Bronchial epithelial cell (primary cell): ENCODE measurements around the gene CT45A8. TPM values are rescaled to one million over a fixed set of nuclear protein-coding genes. Genes with fewer than 3 reads are reported as not detected.
"Not testable (repeated sequence)": the region's sequence is repeated elsewhere in the genome, so short reads cannot be mapped to it uniquely, and the experiment has no call there.

Experiments
- DNase-seq: peaks from one replicate; pipeline ENCODE4 v3.0.0-alpha.2; 2010; ENCODE audit warnings: low read depth
- FAIRE-seq: peaks from 2 replicates; lab custom pipeline; 2011; peaks lifted over from hg19 to GRCh38; lab: Jason Lieb, UNC
- H3K27me3 ChIP-seq: 2 replicates; pipeline ENCODE4 v1.5.1; 2011; ENCODE audit warnings: low read length; ENCODE audit not compliant: control insufficient read depth, insufficient read depth
- H3K36me3 ChIP-seq: 2 replicates; pipeline ENCODE4 v1.5.1; 2011; ENCODE audit warnings: low read length; ENCODE audit not compliant: control insufficient read depth, insufficient read depth
- H3K4me3 ChIP-seq: 2 replicates; pipeline ENCODE4 v1.5.1; 2011; ENCODE audit warnings: mild to moderate bottlenecking, low read depth, low read length, control low read depth
- total RNA-seq: library from RNA; depleted of rRNA; stranded (reverse); fragments of >200 nt; gene quantifications from 2 replicates; pipeline ENCODE4 v1.2.1, GENCODE V29; 2014
- TF ChIP-seq, protein P1 (sequence below): IDR thresholded peaks from 2 replicates; pipeline ENCODE4 v1.5.1; 2011; ENCODE audit warnings: mild to moderate bottlenecking, moderate library complexity, low read length, control low read depth, inconsistent platforms; ENCODE audit not compliant: insufficient read depth, severe bottlenecking

Gene CT45A8, protein sequence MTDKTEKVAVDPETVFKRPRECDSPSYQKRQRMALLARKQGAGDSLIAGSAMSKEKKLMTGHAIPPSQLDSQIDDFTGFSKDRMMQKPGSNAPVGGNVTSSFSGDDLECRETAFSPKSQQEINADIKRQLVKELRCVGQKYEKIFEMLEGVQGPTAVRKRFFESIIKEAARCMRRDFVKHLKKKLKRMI
- not detected in 2 replicates for total RNA-seq

DNA sequence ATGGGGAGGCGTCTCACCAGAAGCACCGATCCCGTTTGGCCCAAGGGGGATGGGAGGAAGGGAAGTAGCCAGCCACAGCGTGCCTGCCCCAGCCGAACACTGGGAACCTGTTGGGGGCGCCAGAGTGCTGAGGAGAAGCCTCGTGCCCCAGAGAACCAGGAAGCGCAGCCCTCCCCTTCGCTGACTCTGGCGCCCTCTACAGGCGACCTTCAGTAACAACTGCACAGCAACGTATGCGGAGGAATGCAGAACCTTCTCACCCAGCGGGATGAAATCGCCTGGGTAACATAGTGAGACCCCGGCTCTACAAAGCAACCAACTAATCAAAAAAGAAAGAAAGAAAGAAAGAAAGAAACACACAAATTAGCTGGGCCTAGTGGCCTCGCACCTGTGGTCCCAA is at the start of gene CT45A8:
CT45A8 (minus strand) TSS at position 101 of the 400 bp plus-strand sequence. CDS start 3,755 bp downstream, outside the sequence.
- FAIRE-seq: not testable (repeated sequence)

DNA sequence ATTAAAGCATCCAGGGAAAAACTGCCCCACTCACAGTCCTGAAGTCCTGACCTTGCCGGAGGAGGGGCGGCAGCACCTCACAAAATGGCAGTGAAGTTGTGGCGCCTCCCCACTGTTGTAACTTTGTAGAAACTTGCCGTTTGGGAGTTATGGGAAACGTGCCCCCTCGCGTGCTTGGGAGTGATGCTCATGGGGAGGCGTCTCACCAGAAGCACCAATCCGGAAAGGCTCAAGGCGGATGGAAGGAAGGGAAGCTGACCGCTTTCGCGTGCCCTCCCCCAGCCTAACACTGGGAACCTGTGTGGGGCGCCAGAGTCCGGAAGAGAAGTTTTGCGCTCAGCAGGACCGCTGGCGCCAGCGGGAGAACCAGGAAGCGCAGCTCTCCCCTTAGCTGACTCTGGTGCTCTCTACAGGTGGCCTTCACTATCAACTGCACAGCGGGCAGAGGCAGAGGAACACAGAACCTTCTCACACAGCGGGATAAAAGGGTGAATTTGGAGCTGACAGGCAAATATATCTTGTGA is 39.0 kb upstream of the CT45A8 start, which contains the start of the genes CT45A10 and SAGE1:
CT45A10 (minus strand) TSS at position 151 of the 524 bp plus-strand sequence. CDS start 8,100 bp downstream, outside the sequence.
SAGE1 (plus strand) TSS at position 423 of the 524 bp plus-strand sequence. CDS start 2,527 bp downstream, outside the sequence.
- DNase-seq: no peak
- FAIRE-seq: no peak
- TF ChIP-seq, protein P1, sequence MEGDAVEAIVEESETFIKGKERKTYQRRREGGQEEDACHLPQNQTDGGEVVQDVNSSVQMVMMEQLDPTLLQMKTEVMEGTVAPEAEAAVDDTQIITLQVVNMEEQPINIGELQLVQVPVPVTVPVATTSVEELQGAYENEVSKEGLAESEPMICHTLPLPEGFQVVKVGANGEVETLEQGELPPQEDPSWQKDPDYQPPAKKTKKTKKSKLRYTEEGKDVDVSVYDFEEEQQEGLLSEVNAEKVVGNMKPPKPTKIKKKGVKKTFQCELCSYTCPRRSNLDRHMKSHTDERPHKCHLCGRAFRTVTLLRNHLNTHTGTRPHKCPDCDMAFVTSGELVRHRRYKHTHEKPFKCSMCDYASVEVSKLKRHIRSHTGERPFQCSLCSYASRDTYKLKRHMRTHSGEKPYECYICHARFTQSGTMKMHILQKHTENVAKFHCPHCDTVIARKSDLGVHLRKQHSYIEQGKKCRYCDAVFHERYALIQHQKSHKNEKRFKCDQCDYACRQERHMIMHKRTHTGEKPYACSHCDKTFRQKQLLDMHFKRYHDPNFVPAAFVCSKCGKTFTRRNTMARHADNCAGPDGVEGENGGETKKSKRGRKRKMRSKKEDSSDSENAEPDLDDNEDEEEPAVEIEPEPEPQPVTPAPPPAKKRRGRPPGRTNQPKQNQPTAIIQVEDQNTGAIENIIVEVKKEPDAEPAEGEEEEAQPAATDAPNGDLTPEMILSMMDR: no peak
- Histone ChIP-seq H3K4me3 (no peak within 1 kb of the TSS), H3K36me3 (no peaks in the 10 kb centered on the region), H3K27me3 (no peaks in the 10 kb centered on the region)

More for the DNA sequence above, at the start of gene CT45A8:
- DNase-seq, H3K36me3 ChIP-seq, H3K27me3 ChIP-seq, H3K4me3 ChIP-seq: not testable (repeated sequence)

DNA sequence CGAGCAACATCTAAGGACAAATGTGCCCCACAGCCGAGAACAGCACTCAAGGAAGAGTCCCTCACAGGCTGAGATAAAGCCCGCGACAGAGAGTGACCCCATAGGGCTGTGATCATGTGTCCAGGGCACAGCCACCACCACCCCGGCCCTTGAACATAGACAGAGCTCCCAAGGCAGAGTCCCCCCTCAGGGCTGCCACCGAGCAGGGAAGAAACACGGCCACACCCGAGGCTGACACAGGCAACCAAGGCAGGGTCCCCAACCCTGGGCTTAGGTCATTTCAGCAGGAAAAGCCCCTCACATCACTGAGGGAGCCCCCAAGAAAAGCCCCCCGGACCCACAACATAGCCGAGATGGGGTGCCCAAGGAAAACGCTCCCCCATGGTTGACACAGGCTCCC is 38.4 kb upstream of the CT45A8 start:
- Histone ChIP-seq H3K4me3 (no peak overlapping the region), H3K27me3 (no peaks in the 10 kb centered on the region), H3K36me3 (no peaks in the 10 kb centered on the region)
- TF ChIP-seq, protein P1: no peak
- no peak for DNase-seq
- FAIRE-seq: no peak

DNA sequence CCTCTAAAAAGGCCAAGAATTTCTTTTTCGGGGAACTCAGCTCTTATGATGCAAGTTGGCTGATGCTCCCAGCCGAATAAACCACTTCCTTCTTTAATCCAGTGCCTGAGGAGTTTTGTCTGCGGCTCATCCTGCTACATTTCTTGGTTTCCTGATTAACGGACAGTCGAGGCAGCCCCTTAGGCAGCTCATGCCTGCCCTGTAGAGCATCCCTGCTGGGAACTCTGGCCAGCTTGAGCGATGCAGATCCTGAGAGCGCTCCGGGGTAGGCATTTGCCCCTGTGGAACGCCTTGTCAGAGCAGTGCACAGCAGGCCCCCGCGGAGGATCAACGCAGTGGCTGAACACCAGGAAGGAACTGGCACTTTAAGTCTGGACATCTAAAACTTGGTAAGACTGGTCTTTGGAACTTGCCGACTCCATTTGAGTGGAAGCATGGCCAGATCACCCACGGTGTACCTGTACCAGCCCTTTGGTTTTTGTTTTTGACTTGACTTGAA is 35.8 kb upstream of the CT45A8 start:
- no peak for FAIRE-seq
- no peaks in the 10 kb centered on the region for H3K36me3 ChIP-seq
- TF ChIP-seq, protein P1: no peak
- DNase-seq: no peak
- no peaks in the 10 kb centered on the region for H3K27me3 ChIP-seq
- no peak overlapping the region for H3K4me3 ChIP-seq

DNA sequence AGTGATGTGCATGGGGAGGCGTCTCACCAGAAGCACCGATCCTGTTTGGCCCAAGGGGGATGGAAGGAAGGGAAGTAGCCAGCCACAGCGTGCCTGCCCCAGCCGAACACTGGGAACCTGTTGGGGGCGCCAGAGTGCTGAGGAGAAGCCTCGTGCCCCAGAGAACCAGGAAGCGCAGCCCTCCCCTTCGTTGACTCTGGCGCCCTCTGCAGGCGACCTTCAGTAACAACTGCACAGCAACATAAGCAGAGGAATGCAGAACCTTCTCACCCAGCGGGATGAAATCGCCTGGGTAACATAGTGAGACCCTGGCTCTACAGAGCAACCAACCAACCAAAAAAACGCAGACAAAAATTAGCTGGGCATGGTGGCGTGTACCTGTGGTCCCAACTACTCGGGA is 34.6 kb upstream of the CT45A8 start:
- not testable (repeated sequence) for FAIRE-seq, H3K4me3 ChIP-seq, H3K27me3 ChIP-seq, DNase-seq, H3K36me3 ChIP-seq

DNA sequence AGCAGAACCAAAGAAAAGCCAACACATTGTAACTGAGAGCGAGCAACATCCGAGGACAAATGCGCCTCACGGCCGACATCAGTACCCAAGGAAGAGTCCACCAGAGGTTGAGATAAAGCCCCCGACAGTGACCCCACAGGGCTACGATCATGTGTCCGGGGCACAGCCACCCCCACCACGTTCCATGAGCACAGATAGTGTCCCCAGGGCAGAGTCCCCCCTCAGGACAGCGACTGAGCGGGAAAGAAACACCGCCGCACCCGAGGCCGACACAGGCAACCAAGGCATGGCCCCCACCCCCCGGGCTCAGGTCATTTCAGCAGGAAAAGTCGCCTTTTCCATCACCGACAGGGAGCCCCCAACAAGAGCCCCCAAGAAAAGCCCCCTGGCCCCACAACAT is 33.9 kb upstream of the CT45A8 start:
- not testable (repeated sequence) for FAIRE-seq, H3K4me3 ChIP-seq, DNase-seq, H3K27me3 ChIP-seq, H3K36me3 ChIP-seq

DNA sequence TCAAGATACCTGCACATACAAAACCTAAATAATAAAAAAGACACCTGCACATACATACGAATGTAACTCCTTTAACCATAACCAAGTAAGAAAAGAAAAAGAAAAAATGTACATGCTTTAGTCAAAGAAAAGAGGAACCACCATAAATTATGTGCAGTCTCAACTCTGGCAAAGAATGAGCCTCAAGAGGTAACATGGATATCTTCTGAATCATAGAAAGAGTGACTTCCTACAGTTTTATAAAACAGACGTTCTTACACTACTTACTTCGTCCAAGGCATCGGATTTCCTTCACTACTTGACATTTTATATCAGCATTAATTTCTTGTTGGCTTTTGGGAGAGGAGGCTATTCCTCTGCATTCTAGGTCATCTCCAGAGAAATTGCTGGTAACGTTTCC is 28.4 kb upstream of the CT45A8 start:
- FAIRE-seq, H3K4me3 ChIP-seq, H3K36me3 ChIP-seq, H3K27me3 ChIP-seq, DNase-seq: not testable (repeated sequence)

DNA sequence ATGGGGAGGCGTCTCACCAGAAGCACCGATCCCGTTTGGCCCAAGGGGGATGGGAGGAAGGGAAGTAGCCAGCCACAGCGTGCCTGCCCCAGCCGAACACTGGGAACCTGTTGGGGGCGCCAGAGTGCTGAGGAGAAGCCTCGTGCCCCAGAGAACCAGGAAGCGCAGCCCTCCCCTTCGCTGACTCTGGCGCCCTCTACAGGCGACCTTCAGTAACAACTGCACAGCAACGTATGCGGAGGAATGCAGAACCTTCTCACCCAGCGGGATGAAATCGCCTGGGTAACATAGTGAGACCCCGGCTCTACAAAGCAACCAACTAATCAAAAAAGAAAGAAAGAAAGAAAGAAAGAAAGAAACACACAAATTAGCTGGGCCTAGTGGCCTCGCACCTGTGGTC is 17.4 kb upstream of the CT45A8 start, which contains the start of gene CT45A9:
CT45A9 (minus strand) TSS at position 101 of the 400 bp plus-strand sequence. CDS start 3,751 bp downstream, outside the sequence.
- not testable (repeated sequence) for H3K27me3 ChIP-seq, DNase-seq, FAIRE-seq, H3K4me3 ChIP-seq, H3K36me3 ChIP-seq

DNA sequence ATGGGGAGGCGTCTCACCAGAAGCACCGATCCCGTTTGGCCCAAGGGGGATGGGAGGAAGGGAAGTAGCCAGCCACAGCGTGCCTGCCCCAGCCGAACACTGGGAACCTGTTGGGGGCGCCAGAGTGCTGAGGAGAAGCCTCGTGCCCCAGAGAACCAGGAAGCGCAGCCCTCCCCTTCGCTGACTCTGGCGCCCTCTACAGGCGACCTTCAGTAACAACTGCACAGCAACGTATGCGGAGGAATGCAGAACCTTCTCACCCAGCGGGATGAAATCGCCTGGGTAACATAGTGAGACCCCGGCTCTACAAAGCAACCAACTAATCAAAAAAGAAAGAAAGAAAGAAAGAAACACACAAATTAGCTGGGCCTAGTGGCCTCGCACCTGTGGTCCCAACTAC is 17.2 kb downstream of the CT45A8 start, which contains the start of gene CT45A7:
CT45A7 (minus strand) TSS at position 101 of the 400 bp plus-strand sequence. CDS start 3,747 bp downstream, outside the sequence.
- not testable (repeated sequence) for H3K4me3 ChIP-seq, H3K27me3 ChIP-seq, FAIRE-seq, DNase-seq, H3K36me3 ChIP-seq

DNA sequence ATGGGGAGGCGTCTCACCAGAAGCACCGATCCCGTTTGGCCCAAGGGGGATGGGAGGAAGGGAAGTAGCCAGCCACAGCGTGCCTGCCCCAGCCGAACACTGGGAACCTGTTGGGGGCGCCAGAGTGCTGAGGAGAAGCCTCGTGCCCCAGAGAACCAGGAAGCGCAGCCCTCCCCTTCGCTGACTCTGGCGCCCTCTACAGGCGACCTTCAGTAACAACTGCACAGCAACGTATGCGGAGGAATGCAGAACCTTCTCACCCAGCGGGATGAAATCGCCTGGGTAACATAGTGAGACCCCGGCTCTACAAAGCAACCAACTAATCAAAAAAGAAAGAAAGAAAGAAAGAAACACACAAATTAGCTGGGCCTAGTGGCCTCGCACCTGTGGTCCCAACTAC is 34.4 kb downstream of the CT45A8 start, which contains the start of gene CT45A2:
CT45A2 (minus strand) TSS at position 101 of the 400 bp plus-strand sequence. CDS start 3,747 bp downstream, outside the sequence.
- DNase-seq, H3K27me3 ChIP-seq, FAIRE-seq, H3K36me3 ChIP-seq, H3K4me3 ChIP-seq: not testable (repeated sequence)

DNA sequence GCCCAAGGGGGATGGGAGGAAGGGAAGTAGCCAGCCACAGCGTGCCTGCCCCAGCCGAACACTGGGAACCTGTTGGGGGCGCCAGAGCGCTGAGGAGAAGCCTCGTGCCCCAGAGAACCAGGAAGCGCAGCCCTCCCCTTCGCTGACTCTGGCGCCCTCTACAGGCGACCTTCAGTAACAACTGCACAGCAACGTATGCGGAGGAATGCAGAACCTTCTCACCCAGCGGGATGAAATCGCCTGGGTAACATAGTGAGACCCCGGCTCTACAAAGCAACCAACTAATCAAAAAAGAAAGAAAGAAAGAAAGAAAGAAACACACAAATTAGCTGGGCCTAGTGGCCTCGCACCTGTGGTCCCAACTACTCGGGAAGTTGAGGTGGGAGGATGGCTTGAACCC is 51.7 kb downstream of the CT45A8 start, which contains the start of gene CT45A6:
CT45A6 (minus strand) TSS at position 101 of the 400 bp plus-strand sequence. CDS start 3,794 bp downstream, outside the sequence.
- H3K4me3 ChIP-seq, DNase-seq, H3K36me3 ChIP-seq, FAIRE-seq, H3K27me3 ChIP-seq: not testable (repeated sequence)
